Spleen (tissue), 11 donors: ENCODE measurements around the gene SMIM29. TPM values are rescaled to one million over a fixed set of nuclear protein-coding genes. Genes with fewer than 3 reads are reported as not detected.
"Not testable (repeated sequence)": the region's sequence is repeated elsewhere in the genome, so short reads cannot be mapped to it uniquely, and the experiment has no call there.

Experiments used
- DNase-seq: peaks from one replicate; pipeline ENCODE4 v3.0.0-alpha.2; 2020
- H3K27ac ChIP-seq, 8 donors: fragments of 200-600 bp; sonication (generic) in 7 of 8; 1 replicate in 4 of 8; 2 replicates in 4 of 8; pipeline versions ENCODE4 v1.5.0 to v1.8.0; 2016 to 2021; ENCODE audit warnings: inconsistent platforms in 4 of 8, mild to moderate bottlenecking in 4 of 8, moderate library complexity in 1 of 8
- H3K27me3 ChIP-seq, 7 donors: fragments of 200-600 bp; sonication (generic) in 6 of 7; replicated peaks in 1 of 7; 1 replicate in 4 of 7; 2 replicates in 3 of 7; pipeline versions ENCODE4 v1.5.0 to v1.8.0; 2016 to 2021; ENCODE audit warnings: inconsistent platforms in 3 of 7, mild to moderate bottlenecking in 1 of 7
- H3K36me3 ChIP-seq, 6 donors: fragments of 200-600 bp; sonication (generic) in 5 of 6; 1 replicate in 4 of 6; 2 replicates in 2 of 6; pipeline versions ENCODE4 v1.5.0 to v1.8.0; 2016 to 2021; ENCODE audit warnings: inconsistent platforms in 2 of 6
- H3K4me1 ChIP-seq, 6 donors: fragments of 200-600 bp; sonication (generic) in 5 of 6; 1 replicate in 3 of 6; 2 replicates in 3 of 6; pipeline versions ENCODE4 v1.5.0 to v1.8.0; 2016 to 2021; ENCODE audit warnings: inconsistent platforms in 3 of 6
- H3K4me3 ChIP-seq, 8 donors: fragments of 200-600 bp; sonication (generic) in 7 of 8; 1 replicate in 4 of 8; 2 replicates in 4 of 8; pipeline versions ENCODE4 v1.5.0 to v1.8.0; 2016 to 2021; ENCODE audit warnings: inconsistent platforms in 4 of 8, mild to moderate bottlenecking in 4 of 8, moderate library complexity in 2 of 8
- H3K9me3 ChIP-seq, 8 donors: fragments of 200-600 bp; sonication (generic) in 7 of 8; 1 replicate in 4 of 8; 2 replicates in 4 of 8; pipeline versions ENCODE4 v1.5.0 to v1.8.0; 2016 to 2021; ENCODE audit warnings: inconsistent platforms in 4 of 8
- POLR2A ChIP-seq, 3 donors: fragments of 450-650 bp; IDR thresholded peaks; one replicate each; pipeline ENCODE4 v1.5.1; 2017; ENCODE audit warnings: antibody characterized with exemption in 3 of 3, mild to moderate bottlenecking in 1 of 3
- POLR2AphosphoS5 ChIP-seq, 3 donors: sonication (generic); formaldehyde crosslinking; IDR thresholded peaks; one replicate each; pipeline ENCODE4 v1.5.1; 2017; ENCODE audit warnings: antibody characterized with exemption in 3 of 3
- WGBS, 5 donors: extraction: QIAGEN DNeasy Blood & Tissue Kit in 3 of 5; methylation state at CpG; one replicate each; pipeline versions ENCODE4 v1.1.5 to v1.1.7; 2013 to 2018; 5-methylcytosine and 5-hydroxymethylcytosine counted together
- intact Hi-C: fragments of 100-400 bp; cut with DNase I; formaldehyde crosslinking; loops from one replicate; pipeline ENCODE4 v1.15.0; 2023; ENCODE audit warnings: low total_unique reads
- polyA plus RNA-seq, 3 donors: library from polyadenylated mRNA; stranded (reverse); fragments of 200-250 nt; gene quantifications; one replicate each; pipeline ENCODE4 v1.2.1, GENCODE V29; 2013
- total RNA-seq, 7 donors: library from RNA; depleted of rRNA in 3 of 7; stranded (reverse); fragments of >200 nt in 3 of 7; fragmentation: NEBNext Ultra II Directional in 4 of 7; extraction: Animal tissue kit (Norgen Biotek cat#: 25700) in 4 of 7; gene quantifications; one replicate each; pipeline versions ENCODE4 v1.1.0 to v1.2.1, GENCODE V29; 2016 to 2021
- TF ChIP-seq, protein P1 (sequence below), 11 experiments: fragments of 200-600 bp in 7 of 11; fragments of 450-650 bp in 4 of 11; sonication (generic) in 4 of 11; IDR thresholded peaks in 8 of 11; conservative IDR thresholded peaks in 3 of 11; 1 replicate in 7 of 11; 2 replicates in 4 of 11; pipeline versions ENCODE4 v1.4.0 to v1.8.0; 2016 to 2021; ENCODE audit warnings: antibody characterized with exemption in 11 of 11, inconsistent platforms in 4 of 11, mild to moderate bottlenecking in 1 of 11
- donor health status: healthy with polysubstance abuse.
- donor health status: DM: no; HTN: no; CAD: no; lungs with moderate emphysema.
- donor health status: DM: no; HTN: no; CAD: no.
- donor health status: Bipolar disorder and iron deficiency.
- donor health status: healthy.
- donor health status: DM: no; HTN: no; CAD: no.
- donor health status: DM: yes; HTN: yes; CAD: no.

SMIM29 gene
- total and polyA plus RNA-seq, 10 donors, result 24.7 to 73.7 (median 36.4) TPM

DNA sequence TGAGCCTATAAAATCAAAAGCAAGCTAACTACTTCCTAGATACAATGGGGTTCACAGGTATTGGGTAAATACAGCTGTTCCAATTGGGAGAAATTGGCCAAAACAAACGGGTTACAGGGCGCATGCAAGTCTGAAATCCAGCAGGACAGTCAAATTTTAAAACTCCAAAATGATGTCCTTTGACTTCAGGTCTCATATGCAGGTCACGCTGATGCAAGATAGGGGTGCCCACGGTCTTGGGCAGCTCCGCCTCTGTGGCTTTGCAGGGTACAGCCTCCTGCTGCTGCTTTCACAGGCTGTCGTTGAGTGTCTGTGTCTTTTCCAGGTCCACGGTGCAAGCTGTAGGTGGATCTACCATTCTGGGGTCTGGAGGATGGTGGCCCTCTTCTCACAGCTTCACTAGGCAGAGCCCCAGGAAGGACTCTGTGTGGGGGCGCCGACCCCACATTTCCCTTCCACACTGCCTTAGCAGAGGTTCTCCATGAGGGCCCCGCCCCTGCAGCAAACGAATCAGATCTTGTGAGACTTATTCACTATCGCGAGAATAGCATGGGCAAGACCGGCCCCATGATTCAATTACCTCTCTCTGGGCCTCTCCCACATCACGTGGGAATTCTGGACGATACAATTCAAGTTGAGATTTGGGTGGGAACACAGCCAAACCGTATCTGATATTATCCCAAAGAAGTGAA lies 11.9 kb upstream of the SMIM29 start:
- H3K4me1 ChIP-seq, result no peaks in the 10 kb centered on the region
- TF ChIP-seq POLR2AphosphoS5 (IDR thresholded peaks at IDR 0.05) (no peak), POLR2A (IDR thresholded peaks at IDR 0.05) (no peak)
- TF ChIP-seq, protein P1, sequence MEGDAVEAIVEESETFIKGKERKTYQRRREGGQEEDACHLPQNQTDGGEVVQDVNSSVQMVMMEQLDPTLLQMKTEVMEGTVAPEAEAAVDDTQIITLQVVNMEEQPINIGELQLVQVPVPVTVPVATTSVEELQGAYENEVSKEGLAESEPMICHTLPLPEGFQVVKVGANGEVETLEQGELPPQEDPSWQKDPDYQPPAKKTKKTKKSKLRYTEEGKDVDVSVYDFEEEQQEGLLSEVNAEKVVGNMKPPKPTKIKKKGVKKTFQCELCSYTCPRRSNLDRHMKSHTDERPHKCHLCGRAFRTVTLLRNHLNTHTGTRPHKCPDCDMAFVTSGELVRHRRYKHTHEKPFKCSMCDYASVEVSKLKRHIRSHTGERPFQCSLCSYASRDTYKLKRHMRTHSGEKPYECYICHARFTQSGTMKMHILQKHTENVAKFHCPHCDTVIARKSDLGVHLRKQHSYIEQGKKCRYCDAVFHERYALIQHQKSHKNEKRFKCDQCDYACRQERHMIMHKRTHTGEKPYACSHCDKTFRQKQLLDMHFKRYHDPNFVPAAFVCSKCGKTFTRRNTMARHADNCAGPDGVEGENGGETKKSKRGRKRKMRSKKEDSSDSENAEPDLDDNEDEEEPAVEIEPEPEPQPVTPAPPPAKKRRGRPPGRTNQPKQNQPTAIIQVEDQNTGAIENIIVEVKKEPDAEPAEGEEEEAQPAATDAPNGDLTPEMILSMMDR (IDR thresholded peaks at IDR 0.05 in 8 of 11, conservative IDR thresholded peaks at IDR 0.05 in 3 of 11), result no peak
- WGBS, 5 donors, result 83 to 92% (median 87%) methylated on average over 17 of the region's 17 CpGs
- peaks cover 0 to 32% (median 14%) of the 10 kb centered on the region in 8 donors for H3K9me3 ChIP-seq
- no peak overlapping the region for H3K4me3 ChIP-seq
- intact Hi-C loops, result no loop called here
- peaks cover 0 to 7% (median 0%) of the 10 kb centered on the region in 6 donors for H3K36me3 ChIP-seq
- DNase-seq, result peak; percentile 16
- no peaks in the 10 kb centered on the region for H3K27me3 ChIP-seq
- no peak overlapping the region for H3K27ac ChIP-seq

DNA sequence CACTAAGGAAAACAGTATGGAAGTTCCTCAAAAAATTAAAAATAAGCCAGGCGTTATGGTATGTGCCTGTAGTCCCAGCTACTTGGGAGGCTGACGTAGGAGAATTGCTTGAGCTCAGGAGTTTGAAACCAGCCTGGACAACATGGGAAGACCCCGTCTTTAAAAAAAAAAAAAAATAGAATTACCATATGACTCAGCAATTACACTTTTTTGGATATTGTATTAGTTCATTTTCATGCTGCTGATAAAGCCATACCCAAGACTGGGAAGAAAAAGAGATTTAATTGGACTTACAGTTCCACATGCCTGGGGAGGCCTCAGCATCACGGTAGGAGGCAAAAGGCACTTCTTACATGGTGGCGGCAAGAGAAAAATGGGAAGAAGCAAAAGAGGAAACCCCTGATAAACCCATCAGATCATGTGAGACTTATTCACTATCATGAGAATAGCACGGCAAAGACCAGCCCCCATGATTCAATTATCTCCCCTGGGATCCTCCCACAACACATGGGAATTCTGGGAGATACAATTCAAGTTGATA lies 10.8 kb upstream of the SMIM29 start:
- whole genome bisulfite sequencing, 5 donors, result 83 to 96% (median 85%) methylated on average over 6 of the region's 6 CpGs
- Histone ChIP-seq H3K36me3 (peaks cover 0 to 7% (median 0%) of the 10 kb centered on the region in 6 donors), H3K4me3 (no peak overlapping the region), H3K27me3 (no peaks in the 10 kb centered on the region), H3K27ac (no peak overlapping the region), H3K4me1 (no peaks in the 10 kb centered on the region), H3K9me3 (peaks cover 0 to 32% (median 14%) of the 10 kb centered on the region in 8 donors)
- TF ChIP-seq, protein P1 (IDR thresholded peaks at IDR 0.05 in 8 of 11, conservative IDR thresholded peaks at IDR 0.05 in 3 of 11), result no peak
- no peak for TF ChIP-seq POLR2AphosphoS5 (IDR thresholded peaks at IDR 0.05)
- intact Hi-C loops, result no loop called here
- no peak for DNase-seq

DNA sequence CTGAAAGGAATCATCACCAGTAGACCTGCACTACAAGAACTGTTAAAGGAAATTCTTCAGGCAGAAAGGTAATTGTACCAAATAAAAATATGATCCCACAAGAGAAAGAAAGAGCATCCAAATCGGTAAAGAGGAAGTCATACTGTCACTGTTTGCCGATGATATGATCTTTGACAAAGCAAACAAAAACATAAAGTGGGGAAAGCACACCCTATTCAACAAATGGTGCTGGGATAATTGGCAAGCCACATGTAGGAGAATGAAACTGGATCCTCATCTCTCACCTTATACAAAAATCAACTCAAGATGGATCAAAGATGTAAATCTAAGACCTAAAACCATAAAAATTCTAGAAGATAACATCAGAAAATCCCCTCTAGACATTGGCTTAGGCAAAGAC lies 3.6 kb upstream of the SMIM29 start:
- 19 to 30% (median 27%) methylated on average over 2 of the region's 2 CpGs for WGBS, 5 donors
- not testable (repeated sequence) for H3K36me3 ChIP-seq

DNA sequence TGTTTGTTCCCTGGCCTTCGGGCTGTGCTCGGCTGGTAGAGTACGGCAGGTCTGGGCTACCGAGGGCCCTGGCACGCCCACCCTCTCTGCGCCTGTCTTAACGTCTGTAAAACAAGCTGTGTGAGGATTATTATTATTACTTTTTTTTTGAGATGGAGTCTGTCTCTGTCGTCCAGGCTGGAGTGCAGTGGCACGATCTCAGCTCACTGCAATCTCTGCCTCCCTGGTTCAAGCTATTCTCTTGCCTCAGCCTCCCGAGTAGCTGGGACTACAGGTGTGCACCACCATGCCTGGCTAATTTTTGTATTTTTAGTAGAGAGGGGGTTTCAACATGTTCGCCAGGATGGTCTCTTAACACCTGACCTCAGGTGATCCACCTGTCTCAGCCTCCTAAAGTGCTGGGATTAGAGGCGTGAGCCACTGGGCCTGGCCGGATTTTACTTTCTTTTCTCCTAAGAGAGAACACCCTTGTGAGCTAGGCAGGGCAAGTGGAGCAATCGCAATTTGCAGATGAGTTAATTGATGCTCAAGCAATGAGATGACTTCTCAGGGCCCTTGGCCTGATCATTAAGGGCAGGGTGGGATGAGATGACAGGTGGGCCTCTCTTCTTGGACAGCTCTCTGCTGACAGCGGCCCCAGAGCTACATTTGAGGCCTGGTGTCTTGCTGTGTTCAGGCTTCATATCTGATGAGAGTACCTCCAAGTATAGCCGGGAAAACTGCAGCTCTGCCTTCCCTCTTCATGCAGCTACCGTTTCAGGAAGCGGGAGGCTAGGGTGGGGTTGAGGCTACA lies 859 bp upstream of the SMIM29 start:
- H3K36me3 ChIP-seq, result peaks cover 0 to 29% (median 0%) of the 10 kb centered on the region in 6 donors
- no peaks in the 10 kb centered on the region for H3K27me3 ChIP-seq
- H3K9me3 ChIP-seq, result no peaks in the 10 kb centered on the region
- H3K4me1 ChIP-seq, result peaks cover 11 to 51% (median 38%) of the 10 kb centered on the region in 6 donors
- intact Hi-C loops, result loop anchor here (2.0 kb wide), 2 partner anchors 143 to 165 kb away; partner anchors contain the start of gene NUDT3
- 41 to 48% (median 45%) methylated on average over 15 to 18 of the region's 18 CpGs for WGBS, 5 donors
- peak overlapping the region; percentile 64 to 90 (median 78) for H3K4me3 ChIP-seq
- peak; percentile 50 for DNase-seq
- peak overlapping the region; percentile 92 to 98 (median 94) for H3K27ac ChIP-seq
- no peak for TF ChIP-seq POLR2AphosphoS5 (IDR thresholded peaks at IDR 0.05)
- TF ChIP-seq, protein P1 (IDR thresholded peaks at IDR 0.05 in 8 of 11, conservative IDR thresholded peaks at IDR 0.05 in 3 of 11), result no peak
- TF ChIP-seq POLR2A (IDR thresholded peaks at IDR 0.05), result peak in 1 of 3 donors; percentile 52

More for the DNA sequence above, 3.6 kb upstream of the SMIM29 start:
- H3K9me3 ChIP-seq, H3K27ac ChIP-seq, DNase-seq, H3K4me3 ChIP-seq, intact Hi-C loops, H3K27me3 ChIP-seq: not testable (repeated sequence)
- H3K4me1 ChIP-seq, result peaks cover 11 to 27% (median 20%) of the 10 kb centered on the region in 6 donors
